Chondrocyte (in vitro differentiated cells): ENCODE data around the gene CACNG8. TPM values are rescaled to one million over a fixed set of nuclear protein-coding genes. Genes with fewer than 3 reads are reported as not detected.

Experiments
- DNase-seq: peaks from one replicate; pipeline ENCODE4 v3.0.0; 2021; ENCODE audit warnings: mixed read lengths, low spot score
- H3K27ac Mint-ChIP-seq: one replicate; pipeline ENCODE4 v1.8.0; 2021; ENCODE audit warnings: mild to moderate bottlenecking, moderate library complexity, mixed read lengths; ENCODE audit not compliant: unreplicated experiment
- H3K27me3 Mint-ChIP-seq: 2 replicates; pipeline ENCODE4 v1.8.0; 2021; ENCODE audit warnings: low read depth, mixed read lengths
- H3K36me3 Mint-ChIP-seq: 2 replicates; pipeline ENCODE4 v1.8.0; 2021; ENCODE audit warnings: low read depth, mixed read lengths
- H3K4me1 Mint-ChIP-seq: 2 replicates; pipeline ENCODE4 v1.8.0; 2021; ENCODE audit warnings: low read depth, mild to moderate bottlenecking, mixed read lengths
- H3K4me3 Mint-ChIP-seq: one replicate; pipeline ENCODE4 v1.8.0; 2021; ENCODE audit warnings: mild to moderate bottlenecking, moderate library complexity, mixed read lengths; ENCODE audit not compliant: unreplicated experiment
- H3K9me3 Mint-ChIP-seq: 2 replicates; pipeline ENCODE4 v1.8.0; 2021; ENCODE audit warnings: low read depth, mixed read lengths
- CTCF ChIP-seq: fragments of 200-600 bp; sonication (generic); IDR thresholded peaks from 2 replicates; pipeline ENCODE4 v1.5.0; 2021; ENCODE audit warnings: antibody characterized with exemption, mild to moderate bottlenecking, moderate library complexity
- total RNA-seq: library from RNA; stranded (reverse); gene quantifications from 3 replicates; pipeline ENCODE4 v1.2.1, GENCODE V29; 2021

Gene CACNG8
- total RNA-seq, 1 donor from 2014 or later = 0.05 TPM

- Mint-ChIP-seq H3K27ac (no peak overlapping the region), H3K36me3 (no peaks in the 10 kb centered on the region), H3K4me3 (no peak overlapping the region), H3K27me3 (peaks cover 17% of the 10 kb centered on the region), H3K9me3 (no peaks in the 10 kb centered on the region), H3K4me1 (no peaks in the 10 kb centered on the region)
- no peak for TF ChIP-seq CTCF
- DNase-seq = no peak
Measured at GRCh38 chr19:54014920-54015560, 52.3 kb downstream of the CACNG8 start.

- no peaks in the 10 kb centered on the region for H3K36me3 Mint-ChIP-seq
Measured at GRCh38 chr19:54017261-54017660, 54.5 kb downstream of the CACNG8 start.

GRCh38 chr19:54021363-54021762 lies 58.6 kb downstream of the CACNG8 start:
- H3K9me3 Mint-ChIP-seq = no peaks in the 10 kb centered on the region

More at GRCh38 chr19:54017261-54017660, 54.5 kb downstream of the CACNG8 start:
- no peaks in the 10 kb centered on the region for H3K9me3 Mint-ChIP-seq
- no peaks in the 10 kb centered on the region for H3K4me1 Mint-ChIP-seq
- no peak for DNase-seq
- H3K27ac Mint-ChIP-seq = no peak overlapping the region
- peaks cover 13% of the 10 kb centered on the region for H3K27me3 Mint-ChIP-seq
- no peak for TF ChIP-seq CTCF
- H3K4me3 Mint-ChIP-seq = no peak overlapping the region

GRCh38 chr19:54021932-54022331 lies 59.2 kb downstream of the CACNG8 start:
- Mint-ChIP-seq H3K27me3 (peaks cover 5% of the 10 kb centered on the region), H3K27ac (no peak overlapping the region), H3K4me1 (no peaks in the 10 kb centered on the region), H3K9me3 (no peaks in the 10 kb centered on the region), H3K4me3 (no peak overlapping the region), H3K36me3 (no peaks in the 10 kb centered on the region)
- DNase-seq = peak; percentile 26
- TF ChIP-seq CTCF = no peak

More at GRCh38 chr19:54021363-54021762, 58.6 kb downstream of the CACNG8 start:
- no peaks in the 10 kb centered on the region for H3K36me3 Mint-ChIP-seq
- H3K27ac Mint-ChIP-seq = no peak overlapping the region
- H3K4me1 Mint-ChIP-seq = no peaks in the 10 kb centered on the region
- no peak for TF ChIP-seq CTCF
- DNase-seq = peak; percentile 29
- H3K4me3 Mint-ChIP-seq = no peak overlapping the region
- peaks cover 5% of the 10 kb centered on the region for H3K27me3 Mint-ChIP-seq

- H3K4me3 Mint-ChIP-seq = no peak overlapping the region
- H3K27me3 Mint-ChIP-seq = peaks cover 5% of the 10 kb centered on the region
- H3K36me3 Mint-ChIP-seq = no peaks in the 10 kb centered on the region
- no peaks in the 10 kb centered on the region for H3K9me3 Mint-ChIP-seq
- no peak for DNase-seq
- no peak for TF ChIP-seq CTCF
- no peaks in the 10 kb centered on the region for H3K4me1 Mint-ChIP-seq
- no peak overlapping the region for H3K27ac Mint-ChIP-seq
Measured at GRCh38 chr19:54023191-54023590, 60.5 kb downstream of the CACNG8 start.
